Regular cardiac myocyte (primary cell): ENCODE measurements around the gene PRMT9. TPM values are rescaled to one million over a fixed set of nuclear protein-coding genes. Genes with fewer than 3 reads are reported as not detected.

Experiments used
- total RNA-seq: library from RNA; depleted of rRNA; stranded (reverse); fragments of >200 nt; gene quantifications from 2 replicates; pipeline ENCODE4 v1.2.3, GENCODE V29; 2014

Gene PRMT9
- total RNA-seq, result 10.5 and 13.0 TPM in 2 replicates

DNA sequence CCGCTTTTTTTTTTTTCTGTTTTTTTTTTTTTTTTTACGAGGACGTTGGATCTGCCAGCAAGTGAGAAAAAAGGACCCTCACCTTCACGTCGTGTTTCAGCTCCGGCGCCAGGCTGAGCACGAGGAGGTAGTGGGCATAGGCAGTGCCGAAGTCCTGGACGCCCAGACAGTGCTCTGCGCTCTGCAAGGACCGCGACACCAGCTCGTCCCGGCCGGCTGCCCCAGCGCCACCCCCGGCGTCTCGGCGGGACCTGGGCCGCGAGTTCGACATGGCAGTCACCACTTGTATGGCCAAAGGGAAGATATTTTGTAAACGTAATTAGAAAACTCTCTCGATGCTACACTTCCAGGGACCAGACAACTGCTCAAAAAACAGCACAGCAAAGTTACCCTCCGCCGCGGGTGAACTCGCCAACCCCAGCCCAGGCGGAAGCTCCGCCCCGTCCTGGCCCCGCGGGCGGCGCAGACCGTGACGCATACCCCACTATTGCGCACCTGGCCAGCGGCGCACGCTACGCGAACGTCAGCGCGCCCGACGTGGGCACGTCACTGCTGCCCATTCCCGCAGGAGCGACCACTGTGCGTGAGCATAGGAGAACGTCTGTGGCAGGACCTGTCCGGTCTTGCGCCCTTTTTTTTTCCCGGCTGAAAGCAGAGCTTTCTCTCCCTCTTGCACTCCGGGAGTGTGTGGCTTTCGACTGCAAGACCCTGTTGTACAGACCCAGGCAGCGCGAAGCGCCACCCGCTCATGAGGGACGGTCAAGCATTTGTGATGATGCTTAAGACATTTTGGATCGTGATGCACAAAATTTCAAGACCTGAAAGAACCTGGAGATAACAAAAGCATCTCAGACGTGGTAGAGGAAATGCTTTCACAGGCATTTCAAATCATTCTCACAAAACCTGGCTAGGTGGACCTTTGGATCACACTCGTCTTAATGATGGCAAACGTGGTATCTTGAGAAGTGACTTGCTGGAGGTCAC is at the start of gene PRMT9:
PRMT9 (minus strand) TSS at position 447 of the 984 bp plus-strand sequence; CDS start at position 271, 176 bp downstream.

DNA sequence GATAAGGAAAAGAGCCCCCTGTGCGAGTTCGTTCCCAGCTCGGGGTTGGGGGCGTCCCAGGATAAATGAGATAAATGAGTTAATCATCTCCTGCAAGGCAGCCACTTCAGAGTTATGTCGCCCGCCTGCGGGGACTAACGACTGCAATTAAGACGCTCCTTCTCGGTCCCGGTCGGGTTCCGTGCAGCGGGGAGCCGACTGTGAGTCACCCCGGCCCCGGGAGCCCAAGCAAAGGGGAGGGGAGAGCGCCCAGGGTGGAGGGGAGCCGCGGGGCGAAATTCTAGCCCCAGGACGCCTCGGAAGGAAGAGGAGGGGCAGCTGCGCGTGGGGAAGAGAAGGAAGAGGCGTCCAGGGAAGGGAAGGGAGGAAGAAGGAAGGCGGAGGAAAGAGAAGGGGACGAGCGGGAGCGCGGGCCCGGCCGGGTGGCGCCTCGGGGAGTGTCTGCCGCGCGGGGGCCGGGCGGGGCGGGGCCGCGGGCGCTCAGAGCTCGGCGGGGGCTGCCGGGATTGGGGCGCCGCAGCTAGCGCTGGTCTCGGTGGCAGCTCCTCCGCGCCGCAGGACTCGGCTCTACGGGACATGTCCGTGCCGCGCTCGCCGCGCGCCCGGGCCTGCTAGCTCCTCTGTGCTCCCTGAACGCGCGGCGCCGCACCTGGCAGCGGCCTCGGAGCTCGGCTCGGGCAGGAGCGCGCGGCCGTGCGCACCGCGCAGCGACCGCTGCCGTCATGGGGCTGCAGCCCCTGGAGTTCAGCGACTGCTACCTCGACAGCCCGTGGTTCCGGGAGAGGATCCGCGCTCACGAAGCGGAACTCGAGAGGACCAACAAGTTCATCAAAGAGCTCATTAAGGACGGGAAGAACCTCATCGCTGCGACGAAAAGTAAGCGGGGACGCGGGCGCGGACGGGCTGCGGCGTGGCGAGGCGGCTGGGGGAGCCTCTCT is 47.9 kb upstream of the PRMT9 start, which contains the start of gene ARHGAP10:
ARHGAP10 (plus strand) TSS at position 509 of the 938 bp plus-strand sequence; CDS start at position 723, 214 bp downstream.

DNA sequence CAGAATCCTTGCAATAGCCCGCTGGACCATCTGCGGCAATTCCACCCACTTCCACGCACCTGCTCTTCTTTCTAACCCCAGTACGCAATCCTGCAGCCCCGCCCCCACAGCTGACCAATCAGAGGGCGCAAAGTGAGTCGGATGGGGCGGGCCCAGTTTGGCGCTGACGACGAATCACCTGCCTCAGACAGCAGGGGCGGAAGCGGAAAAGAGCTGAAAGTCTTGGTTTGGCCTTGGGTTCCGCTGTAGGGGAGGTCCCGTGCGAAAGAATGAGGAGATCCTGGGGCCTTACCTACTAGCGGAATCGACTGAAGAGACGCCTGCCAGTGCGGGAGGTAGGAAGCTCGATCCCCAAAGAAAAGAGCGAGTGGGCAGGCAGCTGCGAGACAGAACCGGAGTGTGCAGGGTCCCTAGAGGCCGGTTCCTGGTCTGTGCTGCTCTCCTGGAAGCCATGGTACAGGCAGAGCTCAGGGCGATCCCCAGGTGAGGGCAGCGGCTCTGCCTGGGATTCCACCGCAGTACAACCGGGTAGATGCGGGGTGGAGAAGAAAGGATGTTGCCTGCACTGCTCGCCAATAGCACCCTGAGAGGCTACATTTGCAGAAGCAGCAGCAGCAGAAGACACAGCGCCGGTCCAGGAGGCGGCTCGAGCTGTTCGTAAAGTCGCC is 66.7 kb downstream of the PRMT9 start, which contains the start of gene TMEM184C:
TMEM184C (plus strand) TSS at position 225 of the 668 bp plus-strand sequence. CDS start 560 bp downstream, outside the sequence.

Other genes with a start within 250 kb of the PRMT9 start
- gene EDNRA, start 203.1 kb downstream of the PRMT9 start, total RNA-seq, result 8.4 and 10.1 TPM in 2 replicates
- gene TMEM184C, start 66.8 kb downstream of the PRMT9 start, total RNA-seq, result 42.0 and 62.0 TPM in 2 replicates
- gene ARHGAP10, start 47.9 kb upstream of the PRMT9 start, total RNA-seq, result 34.9 and 48.5 TPM in 2 replicates